AG20443 (cell line): ENCODE data around the gene AKTIP.

Source experiments
- DNase-seq: peaks from one replicate; pipeline ENCODE4 v3.0.0; 2012; ENCODE audit warnings: low spot score, mixed read lengths

The AKTIP gene

GRCh38 chr16:53478965-53479364 lies 24.0 kb downstream of the AKTIP start:
- no peak for DNase-seq

- no peak for DNase-seq
Measured at GRCh38 chr16:53476867-53477266, 26.1 kb downstream of the AKTIP start.

- DNase-seq: no peak
Measured at GRCh38 chr16:53465606-53466280, 37.3 kb downstream of the AKTIP start.

- no peak for DNase-seq
Measured at GRCh38 chr16:53458635-53459034, 44.4 kb downstream of the AKTIP start.

GRCh38 chr16:53457670-53458069 lies 45.3 kb downstream of the AKTIP start:
- DNase-seq: no peak

GRCh38 chr16:53456625-53457024 lies 46.4 kb downstream of the AKTIP start:
- no peak for DNase-seq

- DNase-seq: no peak
Measured at GRCh38 chr16:53453928-53454327, 49.1 kb downstream of the AKTIP start.

GRCh38 chr16:53449816-53450517 lies 53.0 kb downstream of the AKTIP start:
- no peak for DNase-seq

GRCh38 chr16:53446090-53446489 lies 56.9 kb downstream of the AKTIP start:
- no peak for DNase-seq

- DNase-seq: no peak
Measured at GRCh38 chr16:53445534-53445933, 57.5 kb downstream of the AKTIP start.
